HepG2 (cell line): ENCODE data around the gene GTF2H1. TPM values are rescaled to one million over a fixed set of nuclear protein-coding genes. Genes with fewer than 3 reads are reported as not detected.

Source experiments
- ATAD3A ChIP-seq: sonication (generic); formaldehyde crosslinking; IDR thresholded peaks from 2 replicates; pipeline ENCODE4 v1.4.0; 2020; ENCODE audit warnings: missing genetic modification reagents
- KDM6A ChIP-seq: IDR thresholded peaks from 2 replicates; pipeline ENCODE4 v1.6.1; 2016; ENCODE audit warnings: low read depth
- MED8 ChIP-seq: sonication (generic); formaldehyde crosslinking; IDR thresholded peaks from 2 replicates; pipeline ENCODE4 v1.8.1; 2023; ENCODE audit warnings: mild to moderate bottlenecking, missing genetic modification reagents; ENCODE audit not compliant: insufficient replicate concordance
- MZF1 ChIP-seq: sonication (generic); formaldehyde crosslinking; IDR thresholded peaks from 2 replicates; pipeline ENCODE4 v1.8.1; 2023; ENCODE audit warnings: mild to moderate bottlenecking, missing genetic modification reagents, borderline replicate concordance
- PAWR ChIP-seq: sonication (generic); formaldehyde crosslinking; IDR thresholded peaks from 2 replicates; pipeline ENCODE4 v1.4.0; 2020; ENCODE audit warnings: missing genetic modification reagents, mild to moderate bottlenecking, borderline replicate concordance
- PHF21A ChIP-seq: sonication (generic); formaldehyde crosslinking; IDR thresholded peaks from 2 replicates; pipeline ENCODE4 v1.5.0; 2020; ENCODE audit warnings: mild to moderate bottlenecking, missing genetic modification reagents
- ZFP82 ChIP-seq: sonication (generic); formaldehyde crosslinking; IDR thresholded peaks from 2 replicates; pipeline ENCODE4 v1.5.1; 2020; ENCODE audit warnings: mild to moderate bottlenecking, missing genetic modification reagents, borderline replicate concordance
- ZNF530 ChIP-seq: sonication (generic); formaldehyde crosslinking; IDR thresholded peaks from 2 replicates; pipeline ENCODE4 v1.5.0; 2020; ENCODE audit warnings: low read depth, mild to moderate bottlenecking, missing genetic modification reagents
- ZNF549 ChIP-seq: sonication (generic); formaldehyde crosslinking; IDR thresholded peaks from 2 replicates; pipeline ENCODE4 v1.5.0; 2020; ENCODE audit warnings: missing genetic modification reagents
- ZNF678 ChIP-seq: sonication (generic); formaldehyde crosslinking; IDR thresholded peaks from 2 replicates; pipeline ENCODE4 v1.4.0; 2020; ENCODE audit warnings: mild to moderate bottlenecking, missing genetic modification reagents
- ZSCAN12 ChIP-seq: sonication (generic); formaldehyde crosslinking; IDR thresholded peaks from 2 replicates; pipeline ENCODE4 v1.9.0; 2021; ENCODE audit warnings: mild to moderate bottlenecking, missing genetic modification reagents
- polyA plus RNA-seq, 8 experiments: library from polyadenylated mRNA; depleted of rRNA in 3 of 8; stranded (reverse) in 7 of 8; unstranded in 1 of 8; fragments of >200 nt; fragmentation: Illumina TruSeq in 4 of 8; extraction: Trizol in 4 of 8; gene quantifications; 2 replicates each; pipeline versions ENCODE4 v1.2.1 to v1.2.3, GENCODE V29; 2011 to 2016; ENCODE audit warnings: low read depth in 4 of 8, missing spikeins in 1 of 8, mixed read lengths in 1 of 8; ENCODE audit not compliant: insufficient read depth in 1 of 8
- total RNA-seq, 5 experiments: library from RNA; depleted of rRNA; stranded (reverse); fragments of >200 nt; fragmentation: Illumina TruSeq; extraction: Trizol; gene quantifications; 2 replicates each; pipeline ENCODE4 v1.2.3, GENCODE V29; 2016; ENCODE audit warnings: low read depth in 1 of 5
- TF ChIP-seq, protein P1 (sequence below): sonication (generic); formaldehyde crosslinking; IDR thresholded peaks from 2 replicates; pipeline ENCODE4 v1.5.1; 2020; ENCODE audit warnings: mild to moderate bottlenecking, missing genetic modification reagents, borderline replicate concordance
- TF ChIP-seq, protein P2 (sequence below): IDR thresholded peaks from 2 replicates; pipeline ENCODE4 v1.6.1; 2016; ENCODE audit warnings: low read depth, missing genetic modification reagents, missing compliant biosample characterization
- TF ChIP-seq, protein P3 (sequence below): sonication (generic); formaldehyde crosslinking; IDR thresholded peaks from 2 replicates; pipeline ENCODE4 v1.4.0; 2020; ENCODE audit warnings: missing genetic modification reagents
- TF ChIP-seq, protein P4 (sequence below): sonication (generic); formaldehyde crosslinking; IDR thresholded peaks from 2 replicates; pipeline ENCODE4 v1.5.0; 2020; ENCODE audit warnings: missing genetic modification reagents

The GTF2H1 gene
- total and polyA plus RNA-seq, 2 of the 13 experiments (the other 11 are each of a cell fraction or from before 2014, with no cell fraction given) = 15.7 to 51.4 TPM

DNA sequence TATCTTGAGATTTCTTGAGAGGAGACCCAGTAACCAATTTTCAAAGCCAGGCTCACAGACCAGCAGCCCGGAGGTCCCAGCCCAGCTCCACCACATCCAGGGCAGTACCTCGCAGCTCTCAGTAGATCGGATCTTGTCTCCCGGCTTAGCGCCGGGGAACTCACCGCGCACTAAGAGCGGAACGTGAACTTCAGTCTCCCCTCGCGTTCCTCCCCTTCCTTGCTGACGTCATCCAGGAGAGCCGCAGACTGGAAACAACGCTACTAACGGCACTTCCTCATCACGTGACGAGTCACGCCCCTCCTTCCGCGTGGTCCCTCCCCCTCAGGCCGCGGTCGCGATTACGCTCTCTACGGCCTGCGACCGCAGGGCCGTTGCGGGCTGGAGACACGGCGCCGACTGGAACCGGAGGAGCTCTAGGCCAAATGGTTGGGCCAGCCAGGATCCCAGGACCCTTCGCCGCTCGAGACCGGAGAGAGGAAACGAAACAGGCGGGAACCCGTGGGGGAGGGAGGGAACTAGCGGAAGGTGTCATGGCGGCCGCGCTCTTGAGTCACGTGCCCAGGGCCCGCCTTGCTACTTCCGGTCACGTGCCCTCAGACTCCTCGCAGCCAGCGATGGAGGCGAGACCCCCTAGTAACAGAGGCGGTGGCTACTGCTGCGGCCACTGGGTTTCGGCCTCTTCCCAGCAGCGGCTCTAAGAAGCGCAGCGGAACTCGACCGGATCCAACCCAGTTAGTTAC lies at the start of gene GTF2H1, which contains the start of gene HPS5 (continued):
- TF ChIP-seq ZNF549 (CRISPR knock-in tag) (no peak), ATAD3A (CRISPR knock-in tag) (0 out of 2 replicates have a peak, but pooled peaks have one; percentile 68), KDM6A (CRISPR knock-in tag) (no peak), ZNF530 (CRISPR knock-in tag) (no peak), ZNF678 (CRISPR knock-in tag) (peak; percentile 72; the same call in 1 of the 2 replicates), PAWR (CRISPR knock-in tag) (no peak), PHF21A (CRISPR knock-in tag) (peak; percentile 51; the same call in 1 of the 2 replicates), ZSCAN12 (CRISPR knock-in tag) (no peak), ZFP82 (CRISPR knock-in tag) (no peak), MZF1 (0 out of 2 replicates have a peak, but pooled peaks have one; percentile 16), MED8 (CRISPR knock-in tag) (peak; percentile 80)
- TF ChIP-seq, protein P1, sequence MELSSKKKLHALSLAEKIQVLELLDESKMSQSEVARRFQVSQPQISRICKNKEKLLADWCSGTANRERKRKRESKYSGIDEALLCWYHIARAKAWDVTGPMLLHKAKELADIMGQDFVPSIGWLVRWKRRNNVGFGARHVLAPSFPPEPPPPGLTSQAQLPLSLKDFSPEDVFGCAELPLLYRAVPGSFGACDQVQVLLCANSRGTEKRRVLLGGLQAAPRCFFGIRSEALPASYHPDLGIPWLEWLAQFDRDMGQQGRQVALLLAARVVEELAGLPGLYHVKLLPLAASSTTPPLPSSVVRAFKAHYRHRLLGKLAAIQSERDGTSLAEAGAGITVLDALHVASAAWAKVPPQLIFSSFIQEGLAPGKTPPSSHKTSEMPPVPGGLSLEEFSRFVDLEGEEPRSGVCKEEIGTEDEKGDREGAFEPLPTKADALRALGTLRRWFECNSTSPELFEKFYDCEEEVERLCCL (CRISPR knock-in tag) = no peak; the same call in 1 of the 2 replicates
- TF ChIP-seq, protein P2, sequence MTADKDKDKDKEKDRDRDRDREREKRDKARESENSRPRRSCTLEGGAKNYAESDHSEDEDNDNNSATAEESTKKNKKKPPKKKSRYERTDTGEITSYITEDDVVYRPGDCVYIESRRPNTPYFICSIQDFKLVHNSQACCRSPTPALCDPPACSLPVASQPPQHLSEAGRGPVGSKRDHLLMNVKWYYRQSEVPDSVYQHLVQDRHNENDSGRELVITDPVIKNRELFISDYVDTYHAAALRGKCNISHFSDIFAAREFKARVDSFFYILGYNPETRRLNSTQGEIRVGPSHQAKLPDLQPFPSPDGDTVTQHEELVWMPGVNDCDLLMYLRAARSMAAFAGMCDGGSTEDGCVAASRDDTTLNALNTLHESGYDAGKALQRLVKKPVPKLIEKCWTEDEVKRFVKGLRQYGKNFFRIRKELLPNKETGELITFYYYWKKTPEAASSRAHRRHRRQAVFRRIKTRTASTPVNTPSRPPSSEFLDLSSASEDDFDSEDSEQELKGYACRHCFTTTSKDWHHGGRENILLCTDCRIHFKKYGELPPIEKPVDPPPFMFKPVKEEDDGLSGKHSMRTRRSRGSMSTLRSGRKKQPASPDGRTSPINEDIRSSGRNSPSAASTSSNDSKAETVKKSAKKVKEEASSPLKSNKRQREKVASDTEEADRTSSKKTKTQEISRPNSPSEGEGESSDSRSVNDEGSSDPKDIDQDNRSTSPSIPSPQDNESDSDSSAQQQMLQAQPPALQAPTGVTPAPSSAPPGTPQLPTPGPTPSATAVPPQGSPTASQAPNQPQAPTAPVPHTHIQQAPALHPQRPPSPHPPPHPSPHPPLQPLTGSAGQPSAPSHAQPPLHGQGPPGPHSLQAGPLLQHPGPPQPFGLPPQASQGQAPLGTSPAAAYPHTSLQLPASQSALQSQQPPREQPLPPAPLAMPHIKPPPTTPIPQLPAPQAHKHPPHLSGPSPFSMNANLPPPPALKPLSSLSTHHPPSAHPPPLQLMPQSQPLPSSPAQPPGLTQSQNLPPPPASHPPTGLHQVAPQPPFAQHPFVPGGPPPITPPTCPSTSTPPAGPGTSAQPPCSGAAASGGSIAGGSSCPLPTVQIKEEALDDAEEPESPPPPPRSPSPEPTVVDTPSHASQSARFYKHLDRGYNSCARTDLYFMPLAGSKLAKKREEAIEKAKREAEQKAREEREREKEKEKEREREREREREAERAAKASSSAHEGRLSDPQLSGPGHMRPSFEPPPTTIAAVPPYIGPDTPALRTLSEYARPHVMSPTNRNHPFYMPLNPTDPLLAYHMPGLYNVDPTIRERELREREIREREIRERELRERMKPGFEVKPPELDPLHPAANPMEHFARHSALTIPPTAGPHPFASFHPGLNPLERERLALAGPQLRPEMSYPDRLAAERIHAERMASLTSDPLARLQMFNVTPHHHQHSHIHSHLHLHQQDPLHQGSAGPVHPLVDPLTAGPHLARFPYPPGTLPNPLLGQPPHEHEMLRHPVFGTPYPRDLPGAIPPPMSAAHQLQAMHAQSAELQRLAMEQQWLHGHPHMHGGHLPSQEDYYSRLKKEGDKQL (CRISPR knock-in tag) = peak; percentile 44; the same call in 1 of the 2 replicates
- TF ChIP-seq, protein P3, sequence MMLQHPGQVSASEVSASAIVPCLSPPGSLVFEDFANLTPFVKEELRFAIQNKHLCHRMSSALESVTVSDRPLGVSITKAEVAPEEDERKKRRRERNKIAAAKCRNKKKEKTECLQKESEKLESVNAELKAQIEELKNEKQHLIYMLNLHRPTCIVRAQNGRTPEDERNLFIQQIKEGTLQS = peak; percentile 78; the same call in 1 of the 2 replicates
- TF ChIP-seq, protein P4, sequence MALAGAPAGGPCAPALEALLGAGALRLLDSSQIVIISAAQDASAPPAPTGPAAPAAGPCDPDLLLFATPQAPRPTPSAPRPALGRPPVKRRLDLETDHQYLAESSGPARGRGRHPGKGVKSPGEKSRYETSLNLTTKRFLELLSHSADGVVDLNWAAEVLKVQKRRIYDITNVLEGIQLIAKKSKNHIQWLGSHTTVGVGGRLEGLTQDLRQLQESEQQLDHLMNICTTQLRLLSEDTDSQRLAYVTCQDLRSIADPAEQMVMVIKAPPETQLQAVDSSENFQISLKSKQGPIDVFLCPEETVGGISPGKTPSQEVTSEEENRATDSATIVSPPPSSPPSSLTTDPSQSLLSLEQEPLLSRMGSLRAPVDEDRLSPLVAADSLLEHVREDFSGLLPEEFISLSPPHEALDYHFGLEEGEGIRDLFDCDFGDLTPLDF (CRISPR knock-in tag) = peak; percentile 85
